Measurements from ENCODE around the gene FAM98B. TPM values are rescaled to one million over a fixed set of nuclear protein-coding genes. Genes with fewer than 3 reads are reported as not detected.

Gene FAM98B
- total RNA-seq, 2 experiments from 2014 or later, result 51.0 to 61.8 TPM

- Mint-ChIP-seq H3K27ac (no peak overlapping the region), H3K4me1 (ENCODE audit: low read depth) (peaks cover 53% of the 10 kb centered on the region), H3K9me3 (no peaks in the 10 kb centered on the region), H3K36me3 (ENCODE audit: low read depth) (peaks cover 8% of the 10 kb centered on the region), H3K4me3 (no peak overlapping the region), H3K27me3 (no peaks in the 10 kb centered on the region)
- ATAC-seq, result no peak
- intact Hi-C loops (cut with micrococcal nuclease), result no loop called here
- DNase-seq, result no peak
- TF ChIP-seq CTCF (IDR thresholded peaks at IDR 0.05), result no peak
- POLR2A ChIA-PET, result interaction anchor here (1.0 kb wide), 1 partner anchor 35 kb away, joined by 4 read pairs; no protein-coding TSS in a partner anchor
- CTCF ChIA-PET, result interaction anchor here (0.9 to 1.8 kb wide), 6 partner anchors 14 to 239 kb away, joined by 3 to 13 read pairs (median 4); partner anchors contain the start of gene RASGRP1
Measured at GRCh38 chr15:38460543-38460942, 6.6 kb downstream of the FAM98B start.

- H3K4me1 Mint-ChIP-seq (ENCODE audit: low read depth), result peaks cover 48% of the 10 kb centered on the region
- no peak overlapping the region for H3K27ac Mint-ChIP-seq
- no peaks in the 10 kb centered on the region for H3K9me3 Mint-ChIP-seq
- peaks cover 6% of the 10 kb centered on the region for H3K36me3 Mint-ChIP-seq (ENCODE audit: low read depth)
- ChIA-PET CTCF (interaction anchor here (0.9 to 1.8 kb wide), 5 partner anchors 19 to 238 kb away, joined by 3 to 13 read pairs (median 4); partner anchors contain the start of gene RASGRP1), POLR2A (interaction anchor here (1.0 kb wide), 1 partner anchor 34 kb away, joined by 4 read pairs; no protein-coding TSS in a partner anchor)
- TF ChIP-seq CTCF (IDR thresholded peaks at IDR 0.05), result no peak
- no peak overlapping the region for H3K4me3 Mint-ChIP-seq
- intact Hi-C loops (cut with micrococcal nuclease), result no loop called here
- ATAC-seq (peak; percentile 61), DNase-seq (no peak)
- H3K27me3 Mint-ChIP-seq, result no peaks in the 10 kb centered on the region
Measured at GRCh38 chr15:38461066-38461833, 7.3 kb downstream of the FAM98B start.

GRCh38 chr15:38463893-38464292, 10.0 kb downstream of the FAM98B start:
- CTCF ChIA-PET, result interaction anchor here (0.7 to 5.5 kb wide), 11 partner anchors 9 to 235 kb away, joined by 3 to 37 read pairs (median 4); partner anchors contain the start of gene FAM98B
- H3K27ac Mint-ChIP-seq, result no peak overlapping the region

GRCh38 chr15:38464675-38465074, 10.7 kb downstream of the FAM98B start:
- ChIA-PET CTCF (interaction anchor here (0.7 to 5.5 kb wide), 8 partner anchors 8 to 235 kb away, joined by 3 to 37 read pairs (median 6); partner anchors contain the start of gene FAM98B), POLR2A (interaction anchor here (0.7 to 0.8 kb wide), 2 partner anchors 11 to 231 kb away, joined by 3 read pairs; partner anchors contain the start of gene FAM98B)
- ATAC-seq (no peak), DNase-seq (no peak)
- intact Hi-C loops (cut with micrococcal nuclease), result no loop called here
- Mint-ChIP-seq H3K27me3 (no peaks in the 10 kb centered on the region), H3K27ac (no peak overlapping the region), H3K4me3 (no peak overlapping the region), H3K4me1 (ENCODE audit: low read depth) (peaks cover 27% of the 10 kb centered on the region), H3K36me3 (ENCODE audit: low read depth) (peaks cover 2% of the 10 kb centered on the region), H3K9me3 (no peaks in the 10 kb centered on the region)
- TF ChIP-seq CTCF (IDR thresholded peaks at IDR 0.05), result no peak

More at GRCh38 chr15:38463893-38464292, 10.0 kb downstream of the FAM98B start:
- POLR2A ChIA-PET, result no interaction called here
- no peak overlapping the region for H3K4me3 Mint-ChIP-seq
- peaks cover 5% of the 10 kb centered on the region for H3K36me3 Mint-ChIP-seq (ENCODE audit: low read depth)
- ATAC-seq (no peak), DNase-seq (no peak)
- intact Hi-C loops (cut with micrococcal nuclease), result no loop called here
- TF ChIP-seq CTCF (IDR thresholded peaks at IDR 0.05), result no peak
- peaks cover 30% of the 10 kb centered on the region for H3K4me1 Mint-ChIP-seq (ENCODE audit: low read depth)
- H3K27me3 Mint-ChIP-seq, result no peaks in the 10 kb centered on the region
- no peaks in the 10 kb centered on the region for H3K9me3 Mint-ChIP-seq

GRCh38 chr15:38470816-38471215, 16.9 kb downstream of the FAM98B start:
- intact Hi-C loops (cut with micrococcal nuclease), result no loop called here
- ChIA-PET POLR2A (no interaction called here), CTCF (interaction anchor here (1.3 to 4.9 kb wide), 5 partner anchors 30 to 237 kb away, joined by 4 to 45 read pairs (median 8); no protein-coding TSS in a partner anchor)
- H3K4me1 Mint-ChIP-seq (ENCODE audit: low read depth), result no peaks in the 10 kb centered on the region
- peaks cover 15% of the 10 kb centered on the region for H3K36me3 Mint-ChIP-seq (ENCODE audit: low read depth)
- no peaks in the 10 kb centered on the region for H3K9me3 Mint-ChIP-seq
- peak overlapping the region; percentile 15 for H3K27ac Mint-ChIP-seq
- DNase-seq (no peak), ATAC-seq (no peak)
- H3K4me3 Mint-ChIP-seq, result no peak overlapping the region
- no peak for TF ChIP-seq CTCF (IDR thresholded peaks at IDR 0.05)
- no peaks in the 10 kb centered on the region for H3K27me3 Mint-ChIP-seq
